ENCODE results near the gene EMP3.

EMP3 gene

GRCh38 chr19:48372904-48373303, 47.6 kb downstream of the EMP3 start:
- DNase-seq (ENCODE audit: low read depth) = peak; percentile 55
- H3K4me3 ChIP-seq (ENCODE audit: low read length) = no peak overlapping the region
- no peak for TF ChIP-seq CTCF (IDR thresholded peaks at IDR 0.05; ENCODE audit: insufficient read depth, low read depth, low read length, missing control alignments)

- TF ChIP-seq CTCF (IDR thresholded peaks at IDR 0.05; ENCODE audit: insufficient read depth, low read depth, low read length, missing control alignments) = no peak
- DNase-seq (ENCODE audit: low read depth) = no peak
- no peak overlapping the region for H3K4me3 ChIP-seq (ENCODE audit: low read length)
These were observed 48.2 kb downstream of the EMP3 start for GRCh38 chr19:48373567-48373966.

GRCh38 chr19:48378194-48378570, 52.8 kb downstream of the EMP3 start:
- no peak for DNase-seq (ENCODE audit: low read depth)
- H3K4me3 ChIP-seq (ENCODE audit: low read length) = no peak overlapping the region
- TF ChIP-seq CTCF (IDR thresholded peaks at IDR 0.05; ENCODE audit: insufficient read depth, low read depth, low read length, missing control alignments) = no peak

GRCh38 chr19:48379058-48379457, 53.7 kb downstream of the EMP3 start:
- no peak for DNase-seq (ENCODE audit: low read depth)
- no peak overlapping the region for H3K4me3 ChIP-seq (ENCODE audit: low read length)
- no peak for TF ChIP-seq CTCF (IDR thresholded peaks at IDR 0.05; ENCODE audit: insufficient read depth, low read depth, low read length, missing control alignments)

Data from epithelial cell of esophagus (primary cell).